DOHH2 (cell line): ENCODE results near the gene IST1.

Source experiments
- H3F3A ChIP-seq: fragments of 200-600 bp; sonication (generic), shearing (Covaris generic); 2 replicates; pipeline ENCODE4 v1.6.0; 2016; ENCODE audit warnings: antibody characterized with exemption, mild to moderate bottlenecking; ENCODE audit not compliant: control insufficient read depth, insufficient read depth
- H3K27ac ChIP-seq: fragments of 200-600 bp; sonication (generic); 2 replicates; pipeline ENCODE4 v1.5.1; 2014; ENCODE audit warnings: low read depth, mild to moderate bottlenecking, low read length, moderate library complexity
- H3K27me3 ChIP-seq: fragments of 200-600 bp; sonication (generic); 2 replicates; pipeline ENCODE4 v1.6.1; 2014; ENCODE audit warnings: mild to moderate bottlenecking, low read length, mixed read lengths; ENCODE audit not compliant: control insufficient read depth
- H3K36me3 ChIP-seq: fragments of 200-600 bp; sonication (generic); 2 replicates; pipeline ENCODE4 v1.6.1; 2014; ENCODE audit warnings: mild to moderate bottlenecking, low read length, moderate library complexity, mixed read lengths; ENCODE audit not compliant: control insufficient read depth
- H3K4me1 ChIP-seq: fragments of 200-600 bp; sonication (generic); 2 replicates; pipeline ENCODE4 v1.6.1; 2014; ENCODE audit warnings: mild to moderate bottlenecking, low read length, mixed read lengths; ENCODE audit not compliant: control insufficient read depth
- H3K4me2 ChIP-seq: fragments of 200-600 bp; sonication (generic); 2 replicates; pipeline ENCODE4 v1.6.0; 2014; ENCODE audit warnings: mild to moderate bottlenecking, low read length, moderate library complexity
- H3K4me3 ChIP-seq: fragments of 200-600 bp; sonication (generic); 2 replicates; pipeline ENCODE4 v1.5.1; 2014; ENCODE audit warnings: mild to moderate bottlenecking, low read length, mixed read lengths
- H3K79me2 ChIP-seq: fragments of 200-600 bp; sonication (generic); 2 replicates; pipeline ENCODE4 v1.6.1; 2014; ENCODE audit warnings: mild to moderate bottlenecking, low read length, mixed read lengths; ENCODE audit not compliant: control insufficient read depth
- H3K9me2 ChIP-seq: fragments of 200-600 bp; sonication (generic); replicated peaks from 2 replicates; pipeline ENCODE4 v1.6.1; 2014; ENCODE audit warnings: mild to moderate bottlenecking, low read length, mixed read lengths; ENCODE audit not compliant: control insufficient read depth
- H3K9me3 ChIP-seq: fragments of 200-600 bp; sonication (generic); 2 replicates; pipeline ENCODE4 v1.6.1; 2014; ENCODE audit warnings: antibody characterized with exemption, low read length, mixed read lengths; ENCODE audit not compliant: control insufficient read depth, insufficient read depth
- H4K20me1 ChIP-seq: fragments of 200-600 bp; sonication (generic); 2 replicates; pipeline ENCODE4 v1.6.0; 2014; ENCODE audit warnings: low read depth, mild to moderate bottlenecking, antibody characterized with exemption, low read length, moderate library complexity; ENCODE audit not compliant: control insufficient read depth, insufficient read depth
- CTCF ChIP-seq: fragments of 200-600 bp; sonication (generic); IDR thresholded peaks from one replicate; pipeline ENCODE4 v1.5.1; 2014; ENCODE audit warnings: antibody characterized with exemption, mild to moderate bottlenecking, low read depth, low read length; ENCODE audit not compliant: poor library complexity, severe bottlenecking
- EZH2phosphoT487 ChIP-seq: fragments of 200-600 bp; sonication (generic); IDR thresholded peaks from 2 replicates; pipeline ENCODE4 v1.6.1; 2017; ENCODE audit warnings: borderline replicate concordance, mild to moderate bottlenecking, antibody characterized with exemption, low read length, moderate library complexity, mixed read lengths

Gene IST1

GRCh38 chr16:71896764-71897368, 1.5 kb downstream of the IST1 start:
- Histone ChIP-seq H3F3A (peaks cover 4% of the 10 kb centered on the region; the same call in 1 of the 2 replicates), H3K4me1 (peaks cover 53% of the 10 kb centered on the region), H3K79me2 (peaks cover 78% of the 10 kb centered on the region), H3K9me3 (no peaks in the 10 kb centered on the region), H3K27me3 (no peaks in the 10 kb centered on the region), H4K20me1 (peaks cover 11% of the 10 kb centered on the region), H3K36me3 (peaks cover 32% of the 10 kb centered on the region), H3K4me2 (peak overlapping the region; percentile 83), H3K4me3 (peak overlapping the region; percentile 98), H3K9me2 (no peaks in the 10 kb centered on the region), H3K27ac (no peak overlapping the region)
- TF ChIP-seq EZH2phosphoT487 (no peak), CTCF (no peak)

- H4K20me1 ChIP-seq = peaks cover 29% of the 10 kb centered on the region
- no peaks in the 10 kb centered on the region for H3K9me3 ChIP-seq
- H3K4me2 ChIP-seq = peak overlapping the region; percentile 33
- peaks cover 46% of the 10 kb centered on the region for H3K36me3 ChIP-seq
- no peaks in the 10 kb centered on the region for H3K9me2 ChIP-seq
- peaks cover 61% of the 10 kb centered on the region for H3K4me1 ChIP-seq
- H3K27ac ChIP-seq = no peak overlapping the region
- H3K79me2 ChIP-seq = peaks cover 96% of the 10 kb centered on the region
- no peaks in the 10 kb centered on the region for H3K27me3 ChIP-seq
- H3K4me3 ChIP-seq = peak overlapping the region; percentile 4; the same call in 1 of the 2 replicates
- peaks cover 4% of the 10 kb centered on the region for H3F3A ChIP-seq
- no peak for TF ChIP-seq CTCF
- no peak for TF ChIP-seq EZH2phosphoT487
These were observed 3.8 kb downstream of the IST1 start for GRCh38 chr16:71899171-71899570.

GRCh38 chr16:71902656-71903365, 7.5 kb downstream of the IST1 start:
- Histone ChIP-seq H3K4me2 (no peak overlapping the region), H3K36me3 (peaks cover 30% of the 10 kb centered on the region), H4K20me1 (peaks cover 33% of the 10 kb centered on the region), H3K9me2 (no peaks in the 10 kb centered on the region), H3K27ac (no peak overlapping the region), H3F3A (peaks cover 4% of the 10 kb centered on the region), H3K9me3 (no peaks in the 10 kb centered on the region), H3K27me3 (no peaks in the 10 kb centered on the region), H3K79me2 (peaks cover 100% of the 10 kb centered on the region), H3K4me1 (peaks cover 47% of the 10 kb centered on the region), H3K4me3 (no peak overlapping the region)
- TF ChIP-seq CTCF (no peak), EZH2phosphoT487 (no peak)
